Measurements from ENCODE around the gene ZFP3.
"Not testable (repeated sequence)": the region's sequence is repeated elsewhere in the genome, so short reads cannot be mapped to it uniquely, and the experiment has no call there.

The ZFP3 gene

DNA sequence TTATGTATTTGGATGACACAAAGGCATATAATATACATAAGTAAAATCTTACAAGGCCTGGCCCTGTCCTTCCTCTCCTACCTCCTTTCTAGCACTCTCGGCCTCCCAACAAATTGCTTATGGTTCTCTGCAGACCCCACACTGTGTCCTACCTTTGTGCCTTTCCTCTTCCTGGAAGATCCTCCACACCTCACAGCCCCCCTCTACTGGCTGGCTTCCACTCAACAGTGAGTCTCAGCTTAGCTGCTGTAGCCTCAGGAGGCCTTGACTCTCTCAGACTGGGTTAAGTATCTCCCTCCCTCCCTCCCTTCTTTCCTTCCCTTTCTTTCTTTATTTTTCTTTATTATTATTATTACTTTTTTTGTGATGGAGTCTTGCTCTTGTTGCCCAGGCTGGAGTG is 34.7 kb upstream of the ZFP3 start:
- FAIRE-seq (no peak), DNase-seq (ENCODE audit: insufficient read length, low spot score) (no peak)
- no peak for TF ChIP-seq POLR2AphosphoS5 (IDR thresholded peaks at IDR 0.05; ENCODE audit: low read depth, low read length)
- no peak for TF ChIP-seq TAF1 (IDR thresholded peaks at IDR 0.05; ENCODE audit: low read depth, low read length)
- no peak for TF ChIP-seq POU2F2 (IDR thresholded peaks at IDR 0.05; ENCODE audit: low read depth, low read length)
- TF ChIP-seq POLR2A (IDR thresholded peaks at IDR 0.05; ENCODE audit: low read depth, low read length), result no peak
- TF ChIP-seq PAX5 (IDR thresholded peaks at IDR 0.05; ENCODE audit: insufficient read depth, low read length, severe bottlenecking), result no peak
- TF ChIP-seq SPI1 (IDR thresholded peaks at IDR 0.05; ENCODE audit: low read depth, low read length), result no peak

DNA sequence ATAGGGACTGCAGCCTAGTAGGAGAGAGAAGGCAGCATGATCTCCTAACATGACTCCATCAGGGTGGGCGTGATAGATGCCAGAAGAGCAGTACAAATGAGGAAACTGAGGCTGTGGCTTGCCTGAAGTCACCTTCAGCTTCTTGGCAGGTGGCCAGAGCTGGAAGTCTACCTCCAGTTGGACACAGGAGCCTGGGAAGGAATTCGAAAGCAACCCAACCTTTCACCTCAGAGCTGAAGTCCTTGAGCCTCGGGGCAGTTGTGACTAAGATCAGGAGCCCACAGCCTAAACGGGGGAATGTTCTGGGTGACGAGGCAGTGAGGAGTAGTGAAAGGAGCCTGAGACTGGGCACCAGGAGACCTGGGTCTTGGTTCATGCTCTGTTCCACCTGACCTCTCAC is 33.6 kb upstream of the ZFP3 start:
- TF ChIP-seq SPI1 (IDR thresholded peaks at IDR 0.05; ENCODE audit: low read depth, low read length) (no peak), PAX5 (IDR thresholded peaks at IDR 0.05; ENCODE audit: insufficient read depth, low read length, severe bottlenecking) (no peak), POU2F2 (IDR thresholded peaks at IDR 0.05; ENCODE audit: low read depth, low read length) (no peak)
- DNase-seq (ENCODE audit: insufficient read length, low spot score) (no peak), FAIRE-seq (no peak)

DNA sequence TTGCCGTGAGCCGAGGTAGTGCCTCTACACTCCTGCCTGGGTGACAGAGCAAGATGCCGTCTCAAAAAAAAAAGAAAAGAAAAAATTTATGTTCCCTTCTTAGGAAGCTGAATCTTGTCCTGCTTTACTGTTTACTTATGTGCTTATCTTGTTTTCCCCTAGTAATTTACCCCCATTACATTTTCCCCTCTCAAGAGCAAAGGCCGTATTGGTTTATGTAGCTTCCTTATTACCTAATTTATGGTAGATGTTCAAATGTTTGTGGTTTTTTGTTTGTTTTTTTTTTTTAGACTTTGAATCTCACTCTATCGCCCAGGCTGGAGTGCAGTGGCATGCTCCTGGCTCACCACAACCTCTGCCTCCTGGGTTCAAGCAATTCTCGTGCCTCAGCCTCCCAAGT is 32.8 kb upstream of the ZFP3 start:
- TF ChIP-seq SPI1 (IDR thresholded peaks at IDR 0.05; ENCODE audit: low read depth, low read length) (no peak), PAX5 (IDR thresholded peaks at IDR 0.05; ENCODE audit: insufficient read depth, low read length, severe bottlenecking) (no peak), POLR2A (IDR thresholded peaks at IDR 0.05; ENCODE audit: low read depth, low read length) (no peak), TAF1 (IDR thresholded peaks at IDR 0.05; ENCODE audit: low read depth, low read length) (no peak)
- no peak for DNase-seq (ENCODE audit: insufficient read length, low spot score)
- no peak for FAIRE-seq

DNA sequence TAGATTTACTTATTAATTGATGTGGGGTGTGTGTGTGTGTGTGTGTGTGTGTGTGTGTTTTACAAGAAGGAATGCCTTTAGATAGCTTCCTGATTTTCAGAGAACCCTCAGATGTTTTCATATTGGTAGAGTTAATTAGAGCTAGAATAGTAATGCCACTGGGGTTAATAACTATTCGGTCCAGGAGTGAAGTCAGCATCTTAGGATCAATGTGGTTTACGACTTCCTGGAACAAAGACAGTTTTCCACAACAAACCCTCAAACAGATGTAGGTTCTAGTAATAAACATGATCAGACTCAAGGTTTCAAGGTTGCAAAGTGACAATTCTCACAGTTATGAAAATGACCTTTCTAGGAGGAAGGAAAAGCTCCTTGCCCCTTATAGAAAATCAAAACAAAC is 30.8 kb upstream of the ZFP3 start:
- TF ChIP-seq POLR2A (IDR thresholded peaks at IDR 0.05; ENCODE audit: low read depth, low read length) (no peak), SPI1 (IDR thresholded peaks at IDR 0.05; ENCODE audit: low read depth, low read length) (no peak), POLR2AphosphoS5 (IDR thresholded peaks at IDR 0.05; ENCODE audit: low read depth, low read length) (no peak), PAX5 (IDR thresholded peaks at IDR 0.05; ENCODE audit: insufficient read depth, low read length, severe bottlenecking) (no peak), TAF1 (IDR thresholded peaks at IDR 0.05; ENCODE audit: low read depth, low read length) (no peak), POU2F2 (IDR thresholded peaks at IDR 0.05; ENCODE audit: low read depth, low read length) (no peak)
- FAIRE-seq (no peak), DNase-seq (ENCODE audit: insufficient read length, low spot score) (no peak)

DNA sequence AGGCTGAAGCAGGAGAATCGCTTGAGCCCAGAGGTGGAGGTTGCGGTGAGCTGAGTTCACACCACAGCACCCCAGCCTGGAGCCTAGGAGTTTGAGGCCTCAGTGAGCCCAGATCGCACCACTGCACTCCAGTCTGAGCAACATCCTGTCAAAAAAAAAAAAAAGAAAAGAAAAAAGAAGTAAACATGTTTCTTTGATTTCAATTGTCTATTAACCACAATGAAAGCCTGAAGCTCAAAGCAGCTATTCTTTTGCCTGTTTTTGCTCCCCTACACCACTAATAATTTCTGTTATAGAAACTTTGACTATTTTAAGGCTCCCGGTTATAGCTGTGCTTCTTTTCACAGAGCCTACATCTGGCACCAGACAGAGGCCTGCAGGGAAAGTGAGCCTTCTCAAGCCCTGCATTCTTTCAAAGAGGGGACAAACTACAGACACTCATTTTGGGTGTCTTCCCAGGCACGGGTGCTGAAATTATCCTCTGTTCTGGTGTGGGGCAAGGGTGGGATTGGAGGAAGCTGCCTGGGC is 28.9 kb upstream of the ZFP3 start:
- no peak for TF ChIP-seq POLR2AphosphoS5 (IDR thresholded peaks at IDR 0.05; ENCODE audit: low read depth, low read length)
- TF ChIP-seq PAX5 (IDR thresholded peaks at IDR 0.05; ENCODE audit: insufficient read depth, low read length, severe bottlenecking), result no peak
- no peak for TF ChIP-seq SPI1 (IDR thresholded peaks at IDR 0.05; ENCODE audit: low read depth, low read length)
- no peak for TF ChIP-seq TAF1 (IDR thresholded peaks at IDR 0.05; ENCODE audit: low read depth, low read length)
- DNase-seq (ENCODE audit: insufficient read length, low spot score) (no peak), FAIRE-seq (no peak)

DNA sequence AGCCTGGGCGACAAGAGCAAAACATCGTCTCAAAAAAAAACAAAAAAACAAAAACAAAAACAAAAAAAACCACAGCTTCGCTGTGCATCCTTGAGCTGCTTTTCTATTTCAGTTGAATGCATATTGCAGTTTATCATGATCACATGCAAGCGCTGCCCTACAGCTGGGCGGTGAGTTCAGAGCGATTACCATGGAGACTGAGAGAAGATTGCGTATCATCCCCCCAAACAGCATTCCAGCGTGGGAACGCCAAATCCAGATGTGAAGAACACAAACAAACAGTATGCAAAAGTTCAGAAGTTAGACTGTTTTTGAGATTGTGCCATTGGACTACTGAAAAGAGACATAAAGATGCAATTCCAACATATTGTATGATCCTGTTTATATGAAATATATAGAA is 28.0 kb upstream of the ZFP3 start:
- no peak for DNase-seq (ENCODE audit: insufficient read length, low spot score)
- no peak for FAIRE-seq
- no peak for TF ChIP-seq POU2F2 (IDR thresholded peaks at IDR 0.05; ENCODE audit: low read depth, low read length)
- no peak for TF ChIP-seq TAF1 (IDR thresholded peaks at IDR 0.05; ENCODE audit: low read depth, low read length)
- no peak for TF ChIP-seq SPI1 (IDR thresholded peaks at IDR 0.05; ENCODE audit: low read depth, low read length)
- no peak for TF ChIP-seq PAX5 (IDR thresholded peaks at IDR 0.05; ENCODE audit: insufficient read depth, low read length, severe bottlenecking)
- TF ChIP-seq POLR2A (IDR thresholded peaks at IDR 0.05; ENCODE audit: low read depth, low read length), result no peak
- TF ChIP-seq POLR2AphosphoS5 (IDR thresholded peaks at IDR 0.05; ENCODE audit: low read depth, low read length), result no peak

DNA sequence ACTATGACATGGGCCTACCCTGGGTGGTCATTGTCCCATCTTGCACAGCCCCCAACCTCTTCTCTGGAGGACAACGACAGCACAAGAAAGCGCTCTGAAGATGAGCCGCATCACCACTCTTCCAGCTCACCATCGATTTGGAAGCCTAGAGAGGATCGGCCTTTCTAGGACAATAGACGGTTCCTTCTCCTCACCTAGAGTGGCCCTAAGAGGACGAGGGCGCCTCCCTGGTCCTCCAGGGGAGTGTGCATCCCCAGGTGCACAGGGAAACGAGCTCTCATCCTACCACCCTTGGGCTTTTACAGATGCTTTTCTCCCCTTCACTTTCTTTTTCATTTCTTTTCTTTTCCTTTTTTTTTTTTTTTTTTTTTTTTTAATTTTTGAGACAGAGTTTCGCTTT is 22.7 kb upstream of the ZFP3 start:
- no peak for DNase-seq (ENCODE audit: insufficient read length, low spot score)
- FAIRE-seq, result no peak
- TF ChIP-seq PAX5 (IDR thresholded peaks at IDR 0.05; ENCODE audit: insufficient read depth, low read length, severe bottlenecking), result no peak
- TF ChIP-seq SPI1 (IDR thresholded peaks at IDR 0.05; ENCODE audit: low read depth, low read length), result no peak
- no peak for TF ChIP-seq POLR2A (IDR thresholded peaks at IDR 0.05; ENCODE audit: low read depth, low read length)
- no peak for TF ChIP-seq POLR2AphosphoS5 (IDR thresholded peaks at IDR 0.05; ENCODE audit: low read depth, low read length)
- TF ChIP-seq POU2F2 (IDR thresholded peaks at IDR 0.05; ENCODE audit: low read depth, low read length), result no peak
- TF ChIP-seq TAF1 (IDR thresholded peaks at IDR 0.05; ENCODE audit: low read depth, low read length), result no peak

DNA sequence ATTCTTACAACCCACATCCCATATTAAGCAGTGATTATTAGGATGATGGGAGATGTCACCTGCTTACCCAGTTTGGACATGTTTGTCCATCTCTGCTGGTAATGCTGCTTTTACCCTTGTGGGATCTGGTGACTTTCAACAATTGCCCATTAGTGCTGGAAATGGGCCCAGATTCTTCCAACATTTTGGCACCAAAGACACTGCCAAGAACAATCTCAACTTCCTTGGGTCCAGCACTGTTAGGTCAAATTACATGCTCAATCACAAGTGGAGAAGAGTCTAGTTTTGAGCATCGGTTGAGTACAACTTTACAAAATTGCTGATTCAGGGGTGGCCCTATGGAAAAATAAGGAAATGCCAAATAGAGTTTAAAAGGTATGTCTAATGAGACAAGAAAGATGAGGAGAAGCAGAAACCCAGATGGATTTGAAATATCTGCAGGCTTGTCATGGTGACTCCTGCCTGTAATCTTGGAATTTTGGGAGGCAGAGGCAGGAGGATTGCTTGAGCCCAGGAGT is 13.0 kb upstream of the ZFP3 start:
- DNase-seq (ENCODE audit: insufficient read length, low spot score) (no peak), FAIRE-seq (no peak)
- no peak for TF ChIP-seq SPI1 (IDR thresholded peaks at IDR 0.05; ENCODE audit: low read depth, low read length)
- TF ChIP-seq POU2F2 (IDR thresholded peaks at IDR 0.05; ENCODE audit: low read depth, low read length), result no peak
- no peak for TF ChIP-seq POLR2AphosphoS5 (IDR thresholded peaks at IDR 0.05; ENCODE audit: low read depth, low read length)
- TF ChIP-seq POLR2A (IDR thresholded peaks at IDR 0.05; ENCODE audit: low read depth, low read length), result no peak
- no peak for TF ChIP-seq TAF1 (IDR thresholded peaks at IDR 0.05; ENCODE audit: low read depth, low read length)
- no peak for TF ChIP-seq PAX5 (IDR thresholded peaks at IDR 0.05; ENCODE audit: insufficient read depth, low read length, severe bottlenecking)

DNA sequence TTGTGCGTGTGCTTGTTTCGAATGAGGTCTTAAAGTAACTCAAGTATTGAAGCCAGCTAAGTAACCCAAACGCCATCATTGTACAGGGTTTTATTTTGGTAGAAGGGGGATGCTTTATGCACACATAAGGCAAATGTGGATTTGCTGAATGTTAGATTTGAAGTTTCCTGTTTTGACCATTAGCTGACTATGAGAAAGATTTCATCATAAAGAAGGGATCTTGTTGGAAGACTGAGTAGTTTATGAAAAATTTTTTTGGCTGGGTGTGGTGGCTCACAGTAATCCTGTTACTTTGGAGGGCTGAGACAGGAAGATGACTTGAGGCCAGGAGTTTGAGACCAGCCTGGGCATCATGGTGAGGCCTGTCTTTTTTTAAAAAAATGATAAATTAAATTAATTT is 10.0 kb upstream of the ZFP3 start:
- TF ChIP-seq POLR2AphosphoS5 (IDR thresholded peaks at IDR 0.05; ENCODE audit: low read depth, low read length), result no peak
- TF ChIP-seq SPI1 (IDR thresholded peaks at IDR 0.05; ENCODE audit: low read depth, low read length), result no peak
- DNase-seq (ENCODE audit: insufficient read length, low spot score) (no peak), FAIRE-seq (no peak)

DNA sequence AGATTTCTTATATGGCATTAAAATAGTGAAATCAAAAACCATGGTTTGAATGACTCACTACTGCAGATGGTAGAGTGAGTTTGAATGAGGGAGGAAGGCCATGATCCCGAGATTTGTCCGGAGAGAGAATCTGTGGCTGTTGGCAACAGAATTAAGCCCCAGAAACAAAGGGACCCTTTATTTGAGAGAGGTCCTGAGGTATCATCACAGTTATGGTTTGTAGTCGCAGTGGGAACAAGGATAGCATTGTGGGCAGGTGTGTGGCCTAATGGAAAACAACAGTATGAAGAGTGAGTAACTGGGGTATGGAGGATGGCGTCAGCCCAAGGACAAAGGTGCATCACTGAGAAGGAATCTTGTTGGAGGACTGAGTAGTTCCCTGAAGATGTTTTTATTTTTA is 8.5 kb upstream of the ZFP3 start:
- DNase-seq (ENCODE audit: insufficient read length, low spot score), result no peak
- TF ChIP-seq POLR2AphosphoS5 (IDR thresholded peaks at IDR 0.05; ENCODE audit: low read depth, low read length) (no peak), TAF1 (IDR thresholded peaks at IDR 0.05; ENCODE audit: low read depth, low read length) (no peak), PAX5 (IDR thresholded peaks at IDR 0.05; ENCODE audit: insufficient read depth, low read length, severe bottlenecking) (no peak), SPI1 (IDR thresholded peaks at IDR 0.05; ENCODE audit: low read depth, low read length) (no peak), POU2F2 (IDR thresholded peaks at IDR 0.05; ENCODE audit: low read depth, low read length) (no peak), POLR2A (IDR thresholded peaks at IDR 0.05; ENCODE audit: low read depth, low read length) (no peak)
- no peak for FAIRE-seq

DNA sequence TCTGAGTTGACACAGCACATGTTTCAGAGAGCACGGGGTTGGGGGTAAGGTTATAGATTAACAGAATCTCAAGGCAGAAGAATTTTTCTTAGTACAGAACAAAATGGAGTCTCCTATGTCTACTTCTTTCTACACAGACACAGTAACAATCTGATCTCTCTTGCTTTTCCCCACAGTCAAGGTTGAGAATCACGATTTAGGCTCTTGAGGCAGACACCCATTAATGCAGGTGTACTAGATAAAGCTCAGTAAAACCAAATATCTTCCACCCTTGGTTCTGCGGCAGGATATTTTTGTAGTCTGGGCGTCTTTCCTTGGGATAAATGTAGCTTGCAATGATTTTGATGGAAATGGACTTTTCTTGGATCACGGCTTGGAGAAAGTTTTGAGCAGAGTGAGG is 2.8 kb upstream of the ZFP3 start:
- DNase-seq (ENCODE audit: insufficient read length, low spot score); FAIRE-seq: not testable (repeated sequence)

DNA sequence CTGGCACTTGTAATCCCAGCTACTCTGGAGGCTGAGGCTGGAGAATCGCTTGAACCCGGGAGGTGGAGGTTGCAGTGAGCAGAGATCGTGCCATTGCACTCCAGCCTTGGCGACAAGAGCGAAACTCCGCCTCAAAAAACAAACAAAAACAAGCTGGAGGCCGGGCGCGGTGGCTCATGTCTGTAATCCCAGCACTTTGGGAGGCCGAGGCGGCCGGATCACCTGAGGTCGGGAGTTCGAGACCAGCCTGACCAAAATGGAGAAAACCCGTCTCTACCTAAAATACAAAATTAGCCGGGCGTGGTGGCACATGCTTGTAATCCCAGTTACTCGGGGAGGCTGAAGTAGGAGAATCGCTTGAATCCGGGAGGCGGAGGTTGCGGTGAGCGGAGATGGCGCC is 992 bp upstream of the ZFP3 start:
- not testable (repeated sequence) for FAIRE-seq; DNase-seq (ENCODE audit: insufficient read length, low spot score)
